K562 (cell line): Measurements from ENCODE around the gene GGA2. TPM values are rescaled to one million over a fixed set of nuclear protein-coding genes. Genes with fewer than 3 reads are reported as not detected.
A peak's percentile ranks its signal among the peaks of the same experiment; 100 is the strongest.

Experiments used
- BCOR ChIP-seq: fragments of 450-650 bp; IDR thresholded peaks from 2 replicates; pipeline ENCODE4 v1.6.1; 2016
- GATAD2B ChIP-seq: fragments of 450-650 bp; IDR thresholded peaks from 2 replicates; pipeline ENCODE4 v1.6.1; 2017; ENCODE audit warnings: mild to moderate bottlenecking, borderline replicate concordance
- GTF2E2 ChIP-seq: fragments of 200-800 bp; sonication (Bioruptor generic); IDR thresholded peaks from 2 replicates; pipeline ENCODE4 v1.6.1; 2016; ENCODE audit warnings: missing genetic modification characterization, missing compliant biosample characterization
- HNRNPUL1 ChIP-seq: fragments of 200-400 bp; formaldehyde crosslinking; IDR thresholded peaks from 2 replicates; pipeline ENCODE4 v1.6.1; 2017; ENCODE audit warnings: low read length
- L3MBTL2 ChIP-seq: fragments of 450-650 bp; IDR thresholded peaks from 2 replicates; pipeline ENCODE4 v1.6.1; 2016; ENCODE audit warnings: mild to moderate bottlenecking, moderate library complexity
- MYC ChIP-seq, 2 experiments: fragments of 250-450 bp in 1 of 2; sonication (Bioruptor Pico) in 1 of 2; IDR thresholded peaks; 2 replicates each; pipeline versions ENCODE4 v1.5.1 to v1.6.1; 2012 to 2021; ENCODE audit warnings: low read depth in 2 of 2, borderline replicate concordance in 1 of 2, improper control_type of control experiment in 1 of 2, low read length in 1 of 2, mild to moderate bottlenecking in 1 of 2, moderate library complexity in 1 of 2
- TAF15 ChIP-seq: fragments of 200-400 bp; formaldehyde crosslinking; IDR thresholded peaks from 2 replicates; pipeline ENCODE4 v1.6.1; 2017; ENCODE audit warnings: mild to moderate bottlenecking, low read depth, low read length, moderate library complexity
- polyA plus RNA-seq, 8 experiments: library from polyadenylated mRNA; depleted of rRNA in 4 of 8; stranded (reverse) in 5 of 8; unstranded in 3 of 8; fragments of >200 nt; fragmentation: Nextera tagmentation in 2 of 8; fragmentation: Illumina TruSeq in 1 of 8; extraction: Ambion mirVana in 2 of 8; extraction: Trizol in 1 of 8; gene quantifications; 2 replicates each; pipeline versions ENCODE4 v1.2.1 to v1.2.3, GENCODE V29; 2011 to 2014; ENCODE audit warnings: inconsistent platforms in 1 of 8, missing spikeins in 1 of 8
- total RNA-seq, 7 experiments: library from RNA; depleted of rRNA in 6 of 7; stranded (reverse); fragments of >200 nt in 6 of 7; fragmentation: Illumina TruSeq in 2 of 7; extraction: Trizol in 2 of 7; gene quantifications; 2 replicates each; pipeline versions ENCODE4 v1.2.1 to v1.2.3, GENCODE V29; 2011 to 2021; ENCODE audit warnings: low replicate concordance in 1 of 7
- TF ChIP-seq, protein P1 (sequence below): fragments of 250-450 bp; sonication (Bioruptor Pico); IDR thresholded peaks from 2 replicates; pipeline ENCODE4 v1.4.0; 2020; ENCODE audit warnings: mild to moderate bottlenecking, moderate library complexity
- TF ChIP-seq, protein P2 (sequence below): fragments of 250-450 bp; sonication (Bioruptor Pico); IDR thresholded peaks from 2 replicates; pipeline ENCODE4 v1.6.1; 2021; ENCODE audit warnings: mild to moderate bottlenecking
- TF ChIP-seq, protein P3 (sequence below), 2 experiments: fragments of 450-650 bp; IDR thresholded peaks; 2 replicates each; pipeline ENCODE4 v1.6.1; 2016; ENCODE audit warnings: mild to moderate bottlenecking in 2 of 2, borderline replicate concordance in 1 of 2, low read depth in 1 of 2, moderate library complexity in 1 of 2

GGA2 gene
- total and polyA plus RNA-seq, 9 of the 15 experiments (the other 6 are each of a cell fraction or from before 2014, with no cell fraction given): 11.9 to 133 (median 66.3) TPM

DNA sequence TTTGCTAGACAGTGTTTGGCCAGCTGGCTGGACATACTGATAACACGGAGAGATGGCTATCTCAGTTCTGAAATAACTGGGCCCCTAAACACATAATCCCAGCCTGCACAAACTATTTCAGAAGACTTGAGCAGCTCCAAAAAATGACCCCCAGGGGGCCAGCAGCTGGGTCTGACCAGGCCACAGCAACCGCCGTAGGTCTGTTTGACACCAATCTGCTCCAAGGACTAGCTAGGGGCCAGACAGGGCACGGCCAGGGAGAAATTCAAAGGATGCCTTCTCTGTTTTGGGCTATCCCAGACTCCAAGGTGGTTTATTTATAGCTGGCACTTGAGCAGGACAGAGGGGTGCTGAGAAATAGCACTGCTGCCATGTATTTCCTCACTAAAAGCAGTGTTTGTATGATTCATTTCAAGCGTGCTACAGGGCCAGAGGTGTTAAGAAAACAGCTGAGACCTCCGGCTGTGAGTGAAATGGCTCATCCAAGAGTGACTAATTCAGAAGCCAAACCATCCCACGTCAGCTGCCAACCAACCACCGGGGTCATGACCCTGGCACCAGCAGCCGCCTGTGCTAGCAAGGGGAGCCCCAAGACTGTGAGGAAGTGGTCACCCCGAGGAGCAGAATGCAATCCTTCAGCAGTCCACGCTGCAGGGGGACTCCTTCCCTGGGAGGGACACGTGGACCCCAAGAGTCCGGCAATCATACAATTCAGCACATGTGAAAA is 5.7 kb downstream of the GGA2 start (continued):
- TF ChIP-seq, protein P1, sequence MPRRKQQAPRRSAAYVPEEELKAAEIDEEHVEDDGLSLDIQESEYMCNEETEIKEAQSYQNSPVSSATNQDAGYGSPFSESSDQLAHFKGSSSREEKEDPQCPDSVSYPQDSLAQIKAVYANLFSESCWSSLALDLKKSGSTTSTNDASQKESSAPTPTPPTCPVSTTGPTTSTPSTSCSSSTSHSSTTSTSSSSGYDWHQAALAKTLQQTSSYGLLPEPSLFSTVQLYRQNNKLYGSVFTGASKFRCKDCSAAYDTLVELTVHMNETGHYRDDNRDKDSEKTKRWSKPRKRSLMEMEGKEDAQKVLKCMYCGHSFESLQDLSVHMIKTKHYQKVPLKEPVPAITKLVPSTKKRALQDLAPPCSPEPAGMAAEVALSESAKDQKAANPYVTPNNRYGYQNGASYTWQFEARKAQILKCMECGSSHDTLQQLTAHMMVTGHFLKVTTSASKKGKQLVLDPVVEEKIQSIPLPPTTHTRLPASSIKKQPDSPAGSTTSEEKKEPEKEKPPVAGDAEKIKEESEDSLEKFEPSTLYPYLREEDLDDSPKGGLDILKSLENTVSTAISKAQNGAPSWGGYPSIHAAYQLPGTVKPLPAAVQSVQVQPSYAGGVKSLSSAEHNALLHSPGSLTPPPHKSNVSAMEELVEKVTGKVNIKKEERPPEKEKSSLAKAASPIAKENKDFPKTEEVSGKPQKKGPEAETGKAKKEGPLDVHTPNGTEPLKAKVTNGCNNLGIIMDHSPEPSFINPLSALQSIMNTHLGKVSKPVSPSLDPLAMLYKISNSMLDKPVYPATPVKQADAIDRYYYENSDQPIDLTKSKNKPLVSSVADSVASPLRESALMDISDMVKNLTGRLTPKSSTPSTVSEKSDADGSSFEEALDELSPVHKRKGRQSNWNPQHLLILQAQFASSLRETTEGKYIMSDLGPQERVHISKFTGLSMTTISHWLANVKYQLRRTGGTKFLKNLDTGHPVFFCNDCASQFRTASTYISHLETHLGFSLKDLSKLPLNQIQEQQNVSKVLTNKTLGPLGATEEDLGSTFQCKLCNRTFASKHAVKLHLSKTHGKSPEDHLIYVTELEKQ (CRISPR knock-in tag): no peak
- TF ChIP-seq, protein P2, sequence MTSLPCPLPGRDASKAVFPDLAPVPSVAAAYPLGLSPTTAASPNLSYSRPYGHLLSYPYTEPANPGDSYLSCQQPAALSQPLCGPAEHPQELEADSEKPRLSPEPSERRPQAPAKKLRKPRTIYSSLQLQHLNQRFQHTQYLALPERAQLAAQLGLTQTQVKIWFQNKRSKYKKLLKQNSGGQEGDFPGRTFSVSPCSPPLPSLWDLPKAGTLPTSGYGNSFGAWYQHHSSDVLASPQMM: no peak
- TF ChIP-seq BCOR: no peak
- TF ChIP-seq HNRNPUL1: no peak
- TF ChIP-seq, protein P3, sequence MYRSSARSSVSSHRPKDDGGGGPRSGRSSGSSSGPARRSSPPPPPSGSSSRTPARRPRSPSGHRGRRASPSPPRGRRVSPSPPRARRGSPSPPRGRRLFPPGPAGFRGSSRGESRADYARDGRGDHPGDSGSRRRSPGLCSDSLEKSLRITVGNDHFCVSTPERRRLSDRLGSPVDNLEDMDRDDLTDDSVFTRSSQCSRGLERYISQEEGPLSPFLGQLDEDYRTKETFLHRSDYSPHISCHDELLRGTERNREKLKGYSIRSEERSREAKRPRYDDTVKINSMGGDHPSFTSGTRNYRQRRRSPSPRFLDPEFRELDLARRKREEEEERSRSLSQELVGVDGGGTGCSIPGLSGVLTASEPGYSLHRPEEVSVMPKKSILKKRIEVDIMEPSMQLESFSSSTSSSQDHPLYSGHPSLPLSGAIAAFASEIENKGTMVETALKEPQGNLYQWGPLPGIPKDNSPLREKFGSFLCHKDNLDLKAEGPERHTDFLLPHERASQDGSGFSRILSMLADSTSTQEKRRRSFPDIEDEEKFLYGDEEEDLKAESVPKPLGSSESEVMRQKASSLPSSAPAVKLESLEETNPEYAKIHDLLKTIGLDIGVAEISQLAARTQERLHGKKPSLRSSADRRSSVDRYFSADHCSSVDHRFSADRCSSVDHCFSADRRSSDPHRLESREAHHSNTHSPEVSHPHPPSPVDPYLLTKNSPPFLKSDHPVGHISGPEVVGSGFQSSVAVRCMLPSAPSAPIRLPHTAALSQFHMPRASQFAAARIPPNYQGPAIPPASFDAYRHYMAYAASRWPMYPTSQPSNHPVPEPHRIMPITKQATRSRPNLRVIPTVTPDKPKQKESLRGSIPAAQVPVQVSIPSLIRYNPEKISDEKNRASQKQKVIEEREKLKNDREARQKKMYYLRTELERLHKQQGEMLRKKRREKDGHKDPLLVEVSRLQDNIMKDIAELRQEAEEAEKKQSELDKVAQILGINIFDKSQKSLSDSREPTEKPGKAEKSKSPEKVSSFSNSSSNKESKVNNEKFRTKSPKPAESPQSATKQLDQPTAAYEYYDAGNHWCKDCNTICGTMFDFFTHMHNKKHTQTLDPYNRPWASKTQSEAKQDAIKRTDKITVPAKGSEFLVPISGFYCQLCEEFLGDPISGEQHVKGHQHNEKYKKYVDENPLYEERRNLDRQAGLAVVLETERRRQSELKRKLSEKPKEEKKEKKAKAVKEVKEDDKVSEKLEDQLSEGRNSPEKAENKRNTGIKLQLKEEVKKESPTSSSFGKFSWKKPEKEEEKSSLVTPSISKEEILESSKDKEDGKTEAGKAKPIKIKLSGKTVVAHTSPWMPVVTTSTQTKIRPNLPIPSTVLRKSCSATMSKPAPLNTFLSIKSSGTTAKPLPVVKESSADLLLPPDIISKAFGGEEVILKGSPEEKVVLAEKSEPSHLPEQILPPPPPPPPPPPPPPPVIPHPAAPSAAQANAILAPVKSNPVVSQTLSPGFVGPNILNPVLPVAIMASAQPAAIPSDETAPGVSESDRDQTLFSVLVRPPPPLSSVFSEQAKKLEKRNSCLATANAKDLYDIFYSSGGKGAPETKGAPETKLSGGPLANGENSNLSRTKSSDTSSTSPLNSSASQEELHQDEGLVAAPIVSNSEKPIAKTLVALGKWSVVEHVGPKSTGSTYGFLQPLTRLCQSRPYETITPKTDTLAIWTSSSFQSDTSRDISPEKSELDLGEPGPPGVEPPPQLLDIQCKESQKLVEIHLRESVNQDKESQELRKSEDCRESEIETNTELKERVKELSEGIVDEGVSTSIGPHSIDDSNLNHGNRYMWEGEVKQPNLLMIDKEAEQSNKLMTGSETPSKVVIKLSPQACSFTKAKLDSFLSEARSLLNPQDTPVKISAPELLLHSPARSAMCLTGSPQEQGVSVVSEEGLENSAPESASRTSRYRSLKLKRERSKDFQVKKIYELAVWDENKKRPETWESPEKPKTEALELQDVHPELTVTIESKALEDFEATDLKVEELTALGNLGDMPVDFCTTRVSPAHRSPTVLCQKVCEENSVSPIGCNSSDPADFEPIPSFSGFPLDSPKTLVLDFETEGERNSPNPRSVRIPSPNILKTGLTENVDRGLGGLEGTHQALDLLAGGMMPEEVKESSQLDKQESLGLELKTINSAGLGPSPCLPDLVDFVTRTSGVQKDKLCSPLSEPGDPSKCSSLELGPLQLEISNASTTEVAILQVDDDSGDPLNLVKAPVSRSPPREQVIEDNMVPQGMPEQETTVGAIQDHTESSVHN (IDR thresholded peaks at IDR 0.05; ENCODE audit: borderline replicate concordance in 1 of 2, low read depth in 1 of 2): peak in 1 of 2 experiments; percentile 79; a peak in 2 of 4 replicates
- TF ChIP-seq L3MBTL2: peak; percentile 26; the same call in 1 of the 2 replicates
- TF ChIP-seq MYC (IDR thresholded peaks at IDR 0.05; ENCODE audit: low read depth, low read length): 0 out of 2 replicates have a peak, but pooled peaks have one; percentile 10
- TF ChIP-seq MYC (CRISPR knock-in tag; IDR thresholded peaks at IDR 0.05; ENCODE audit: borderline replicate concordance, low read depth): no peak
- no peak for TF ChIP-seq TAF15
- no peak for TF ChIP-seq GTF2E2 (tag)
- no peak for TF ChIP-seq GATAD2B
